Measurements from ENCODE around the gene PHACTR1. TPM values are rescaled to one million over a fixed set of nuclear protein-coding genes. Genes with fewer than 3 reads are reported as not detected.
A peak's percentile ranks its signal among the peaks of the same experiment; 100 is the strongest.

Gene PHACTR1
- total RNA-seq, 2 donors from 2014 or later: 0.05 to 0.29 TPM

DNA sequence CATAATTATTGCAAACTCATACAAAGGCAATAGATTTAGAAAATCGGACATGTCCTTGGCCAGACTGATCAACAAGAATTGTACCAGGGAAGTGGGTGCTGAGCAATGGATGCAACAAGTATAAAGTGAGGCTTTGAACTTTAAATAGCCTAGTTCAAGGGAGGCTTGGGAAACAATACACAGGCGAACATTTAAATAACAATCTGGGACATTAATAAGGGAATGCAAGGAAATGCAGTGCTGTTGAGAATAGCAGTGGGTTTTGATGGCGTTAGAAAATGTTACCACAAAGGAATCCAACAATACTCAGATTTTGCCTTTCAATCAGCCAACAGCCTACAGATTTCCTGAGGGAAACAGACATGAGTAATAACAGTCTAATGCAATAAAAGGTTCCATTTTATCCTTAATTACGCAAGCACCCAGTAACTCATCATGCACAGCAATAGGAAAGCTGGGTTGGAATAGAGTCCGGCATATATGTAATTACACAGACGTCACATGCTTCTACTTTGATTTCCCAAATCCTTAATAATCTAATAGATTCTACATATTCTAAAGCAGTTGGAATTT, 134.6 kb downstream of the PHACTR1 start:
- Mint-ChIP-seq H3K9me3 (no peaks in the 10 kb centered on the region), H3K36me3 (no peaks in the 10 kb centered on the region), H3K27ac (no peak overlapping the region)
- DNase-seq (ENCODE audit: low spot score in 2 of 2) (no peak), ATAC-seq (no peak)

DNA sequence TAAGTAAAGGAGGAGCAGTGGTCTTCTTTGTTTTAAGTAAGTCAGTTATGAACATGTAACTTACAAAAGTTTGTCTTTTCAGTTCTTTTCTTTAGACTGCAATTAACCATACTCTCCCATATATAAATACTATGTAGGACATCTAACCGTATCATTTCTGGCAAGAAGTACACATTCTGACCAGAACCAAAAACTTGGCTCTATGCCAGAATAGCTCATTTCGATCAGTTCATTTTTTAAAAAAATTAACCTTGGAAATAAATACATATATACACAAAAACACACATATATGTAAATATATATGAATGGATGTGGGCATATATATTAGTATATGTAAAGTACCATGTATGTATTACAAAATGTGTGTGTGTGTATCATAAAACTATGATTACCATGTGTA, 145.0 kb downstream of the PHACTR1 start:
- H3K27ac Mint-ChIP-seq: no peak overlapping the region
- H3K9me3 Mint-ChIP-seq: no peaks in the 10 kb centered on the region
- H3K36me3 Mint-ChIP-seq: no peaks in the 10 kb centered on the region
- no peak for DNase-seq (ENCODE audit: low spot score in 2 of 2)
- no peak for ATAC-seq

DNA sequence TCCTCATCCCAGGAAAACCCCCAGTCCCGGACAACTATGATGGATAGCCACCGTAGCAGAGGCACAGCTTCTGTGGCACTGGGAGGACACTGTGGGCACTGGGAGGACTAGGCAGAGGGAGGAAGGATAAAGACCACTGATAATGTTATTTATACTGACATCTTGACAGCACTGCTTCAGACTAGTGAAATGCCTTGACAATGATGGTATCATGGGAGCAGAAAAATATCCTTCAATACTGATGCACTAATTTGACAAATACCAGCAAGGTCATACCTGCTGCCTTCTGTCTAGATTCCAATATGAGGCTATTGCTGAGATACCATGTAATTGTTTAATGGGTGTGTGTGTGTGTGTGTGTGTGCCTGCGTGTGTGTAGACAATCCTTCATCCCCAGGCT, 148.6 kb downstream of the PHACTR1 start:
- DNase-seq (ENCODE audit: low spot score in 2 of 2) (no peak), ATAC-seq (no peak)
- Mint-ChIP-seq H3K27ac (no peak overlapping the region), H3K9me3 (no peaks in the 10 kb centered on the region), H3K36me3 (no peaks in the 10 kb centered on the region)

DNA sequence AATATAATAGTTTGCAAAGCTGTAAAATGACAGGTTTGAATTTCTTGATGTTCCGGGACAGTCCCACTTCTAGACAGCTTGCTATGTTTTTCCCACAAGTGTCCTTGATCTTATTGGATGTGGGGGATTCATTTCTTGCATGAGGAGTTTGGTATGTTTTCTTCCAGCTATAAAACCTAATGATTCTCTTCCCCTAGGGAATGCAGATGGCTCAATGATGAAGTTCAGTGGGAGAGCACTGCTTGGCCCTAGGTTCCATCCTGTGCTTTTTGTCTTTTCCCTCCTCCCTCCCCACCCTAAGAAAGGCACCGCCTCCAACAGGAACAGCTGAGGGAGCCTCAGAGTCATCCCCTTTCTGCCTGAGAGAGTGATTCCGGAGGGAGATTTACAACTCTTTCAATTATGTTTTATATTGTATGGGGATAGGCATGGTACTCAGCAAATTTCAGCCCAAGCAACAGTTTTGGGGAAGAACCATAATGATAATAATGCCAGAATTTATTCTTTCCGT, 149.2 kb downstream of the PHACTR1 start:
- Mint-ChIP-seq H3K36me3 (no peaks in the 10 kb centered on the region), H3K9me3 (no peaks in the 10 kb centered on the region), H3K27ac (no peak overlapping the region)
- DNase-seq (ENCODE audit: low spot score in 2 of 2) (no peak), ATAC-seq (no peak)

DNA sequence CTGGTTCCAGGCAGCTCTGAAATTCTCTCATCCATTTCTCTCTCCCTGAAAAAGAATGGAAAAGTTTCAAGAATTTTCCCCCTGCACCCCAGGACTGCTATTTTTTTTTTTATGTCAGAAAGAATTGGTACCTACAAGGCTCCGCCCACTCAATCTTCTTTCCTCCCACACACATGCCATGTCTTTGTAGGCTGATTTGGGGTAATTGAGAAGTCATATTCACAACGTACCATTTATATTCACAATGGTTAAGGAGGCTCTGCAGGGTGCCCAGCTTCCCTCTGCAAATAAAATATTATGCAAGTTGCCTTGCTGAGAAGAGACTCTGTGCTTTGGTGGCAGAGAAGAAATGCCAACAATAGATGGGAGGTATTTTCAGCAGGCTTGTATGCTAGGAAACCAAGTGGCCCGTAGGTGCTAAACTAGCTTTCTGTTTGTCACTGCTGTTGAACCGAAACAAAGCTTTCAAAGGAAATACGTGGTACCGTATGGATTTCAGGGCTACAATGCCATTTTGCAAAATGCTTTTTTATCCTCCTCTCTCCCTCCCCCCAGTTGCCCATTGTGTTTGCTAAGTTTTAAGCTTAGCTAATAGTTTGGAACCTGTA, 150.0 kb downstream of the PHACTR1 start:
- Mint-ChIP-seq H3K27ac (no peak overlapping the region), H3K36me3 (no peaks in the 10 kb centered on the region), H3K9me3 (no peaks in the 10 kb centered on the region)
- ATAC-seq (no peak), DNase-seq (ENCODE audit: low spot score in 2 of 2) (no peak)

DNA sequence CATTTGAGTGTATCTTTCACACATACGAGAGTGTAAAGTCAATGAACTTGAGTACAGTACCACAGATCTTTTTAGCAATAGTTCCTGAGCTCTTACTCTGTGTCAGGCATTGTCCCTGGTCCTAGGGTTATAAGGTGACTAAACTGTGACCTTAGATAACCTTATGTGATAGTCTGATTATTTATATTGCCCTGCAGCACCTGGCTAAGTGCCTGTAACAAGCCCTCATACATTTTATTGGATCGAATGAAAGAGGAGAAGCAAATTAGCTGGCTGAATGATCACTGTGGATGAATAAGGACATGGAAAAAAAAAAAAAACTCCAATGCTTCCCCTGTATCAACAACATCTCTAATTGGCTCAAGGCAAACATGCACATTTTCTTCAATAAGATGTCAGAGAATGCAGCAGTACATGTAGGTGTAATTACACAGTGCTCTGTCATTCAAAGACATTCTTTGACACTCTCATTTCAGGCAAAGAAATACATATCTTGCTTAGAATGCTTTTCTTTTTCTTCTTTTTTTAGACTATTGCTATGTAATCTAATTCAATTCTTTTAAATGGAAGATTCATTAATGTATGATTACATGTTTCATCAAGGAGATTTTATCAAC, 153.4 kb downstream of the PHACTR1 start:
- H3K27ac Mint-ChIP-seq: no peak overlapping the region
- ATAC-seq: no peak
- no peaks in the 10 kb centered on the region for H3K36me3 Mint-ChIP-seq

DNA sequence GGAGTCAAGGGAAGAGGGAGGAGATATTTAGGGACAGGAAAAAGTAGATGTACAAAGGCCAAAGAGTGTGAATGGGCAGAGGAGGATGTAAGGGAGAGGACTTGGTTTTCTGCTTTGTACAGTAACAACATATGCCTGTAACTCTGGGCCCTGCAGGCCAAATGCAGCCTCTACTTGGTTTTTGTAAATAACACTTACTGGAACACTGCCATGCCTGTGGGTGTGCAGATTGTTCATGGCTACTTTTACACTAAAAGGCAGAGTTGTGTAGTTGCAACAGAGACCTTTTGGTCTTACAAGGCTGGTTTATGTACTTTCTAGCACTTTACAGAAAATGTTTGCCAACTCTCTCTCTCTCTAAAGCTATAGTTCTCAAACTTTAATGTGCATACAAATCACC, 157.1 kb downstream of the PHACTR1 start:
- H3K9me3 Mint-ChIP-seq: no peaks in the 10 kb centered on the region
- ATAC-seq (no peak), DNase-seq (ENCODE audit: low spot score in 2 of 2) (no peak)
- H3K27ac Mint-ChIP-seq: no peak overlapping the region
- H3K36me3 Mint-ChIP-seq: no peaks in the 10 kb centered on the region

More for the DNA sequence above, 153.4 kb downstream of the PHACTR1 start:
- DNase-seq (ENCODE audit: low spot score in 2 of 2): no peak
- no peaks in the 10 kb centered on the region for H3K9me3 Mint-ChIP-seq

DNA sequence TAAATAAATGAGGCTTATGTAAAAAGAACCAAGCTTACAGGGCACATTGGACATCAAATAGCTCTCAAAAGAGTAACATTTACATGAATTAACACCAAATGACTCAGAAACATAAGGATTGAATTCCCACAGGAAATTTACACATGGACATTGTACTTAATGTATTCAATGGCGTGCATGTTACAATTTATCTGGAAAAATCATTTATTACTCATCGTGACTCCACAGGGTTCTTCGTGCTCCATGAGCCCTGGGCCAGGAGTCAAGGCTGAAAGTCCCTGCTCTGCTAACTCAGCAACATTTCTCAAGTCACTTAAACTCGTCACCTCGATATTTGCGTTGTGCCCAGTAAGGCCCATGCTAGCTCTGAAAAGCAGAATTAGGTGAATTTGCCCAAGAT, 158.5 kb downstream of the PHACTR1 start:
- no peak for DNase-seq (ENCODE audit: low spot score in 2 of 2)
- no peak for ATAC-seq
- no peaks in the 10 kb centered on the region for H3K9me3 Mint-ChIP-seq
- H3K36me3 Mint-ChIP-seq: no peaks in the 10 kb centered on the region
- no peak overlapping the region for H3K27ac Mint-ChIP-seq

DNA sequence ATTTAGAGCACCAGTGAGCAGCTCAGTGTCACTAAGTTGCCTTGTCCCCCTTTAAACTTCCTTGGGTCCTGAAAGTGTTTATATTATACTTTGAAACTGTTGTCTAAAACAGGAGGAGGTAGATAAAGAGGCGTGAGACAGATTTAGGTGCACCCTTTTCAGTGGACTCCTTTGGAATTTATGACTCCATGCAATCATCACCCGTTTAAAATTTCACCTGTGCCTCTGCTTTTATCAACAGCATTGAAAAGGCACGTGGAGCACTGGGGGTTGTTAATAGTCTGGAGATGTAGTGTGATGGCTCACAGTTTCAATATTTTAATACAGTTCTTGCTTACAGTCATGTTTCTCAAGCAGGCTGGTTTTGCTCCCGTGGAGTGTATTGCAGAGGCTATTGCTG, 162.2 kb downstream of the PHACTR1 start:
- DNase-seq (ENCODE audit: low spot score in 2 of 2): no peak
- H3K9me3 Mint-ChIP-seq: no peaks in the 10 kb centered on the region
- H3K27ac Mint-ChIP-seq: no peak overlapping the region

DNA sequence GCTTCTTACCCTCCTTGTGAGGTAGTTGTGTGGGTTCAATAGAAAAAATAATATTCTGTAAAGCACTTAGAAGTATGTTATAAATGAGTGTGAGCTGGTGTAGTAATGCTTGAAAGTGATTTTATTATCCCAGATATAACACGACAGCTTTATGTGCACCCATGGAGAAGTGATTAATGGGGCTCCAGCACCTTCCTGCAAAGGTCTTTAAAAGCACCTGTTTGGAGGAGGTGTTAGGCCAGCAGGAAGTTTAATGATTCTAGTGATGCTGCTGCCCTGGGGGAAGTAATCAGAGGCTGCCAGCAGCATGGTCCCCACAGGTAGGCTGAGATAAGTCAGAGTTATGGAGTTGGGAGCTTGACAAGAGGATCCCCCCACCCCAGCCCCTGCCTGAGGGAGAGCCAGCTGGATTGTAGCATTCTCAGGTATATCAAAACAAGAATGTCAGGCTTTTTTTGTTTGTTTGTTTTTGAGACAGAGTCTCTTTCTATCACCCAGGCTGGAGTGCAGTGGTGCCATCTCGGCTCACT, 166.3 kb downstream of the PHACTR1 start:
- no peaks in the 10 kb centered on the region for H3K9me3 Mint-ChIP-seq
- DNase-seq (ENCODE audit: low spot score in 2 of 2) (no peak), ATAC-seq (no peak)
- H3K27ac Mint-ChIP-seq: no peak overlapping the region
- H3K36me3 Mint-ChIP-seq: no peaks in the 10 kb centered on the region

More for the DNA sequence above, 162.2 kb downstream of the PHACTR1 start:
- ATAC-seq: no peak
- no peaks in the 10 kb centered on the region for H3K36me3 Mint-ChIP-seq

DNA sequence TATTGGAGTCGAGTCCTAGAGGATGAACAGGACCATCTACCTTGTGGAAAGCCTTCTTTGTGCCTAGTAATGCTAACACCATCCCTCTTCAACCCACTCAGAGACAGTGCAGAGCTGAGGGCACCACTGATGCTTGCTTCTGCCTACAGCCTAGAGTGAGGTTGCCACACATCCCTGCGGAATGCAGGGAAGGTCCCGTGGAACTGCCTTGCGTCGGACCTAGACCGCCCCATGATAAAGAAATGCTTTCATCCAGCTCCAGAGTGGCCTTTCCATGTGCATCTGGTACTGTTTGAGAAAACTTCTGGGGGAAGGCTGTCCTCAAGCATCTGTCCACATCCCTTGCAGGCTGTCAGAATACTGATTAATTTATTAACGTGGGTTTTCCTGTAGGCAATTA, 168.4 kb downstream of the PHACTR1 start:
- ATAC-seq (no peak), DNase-seq (ENCODE audit: low spot score in 2 of 2) (no peak)
- Mint-ChIP-seq H3K27ac (no peak overlapping the region), H3K36me3 (no peaks in the 10 kb centered on the region), H3K9me3 (no peaks in the 10 kb centered on the region)

DNA sequence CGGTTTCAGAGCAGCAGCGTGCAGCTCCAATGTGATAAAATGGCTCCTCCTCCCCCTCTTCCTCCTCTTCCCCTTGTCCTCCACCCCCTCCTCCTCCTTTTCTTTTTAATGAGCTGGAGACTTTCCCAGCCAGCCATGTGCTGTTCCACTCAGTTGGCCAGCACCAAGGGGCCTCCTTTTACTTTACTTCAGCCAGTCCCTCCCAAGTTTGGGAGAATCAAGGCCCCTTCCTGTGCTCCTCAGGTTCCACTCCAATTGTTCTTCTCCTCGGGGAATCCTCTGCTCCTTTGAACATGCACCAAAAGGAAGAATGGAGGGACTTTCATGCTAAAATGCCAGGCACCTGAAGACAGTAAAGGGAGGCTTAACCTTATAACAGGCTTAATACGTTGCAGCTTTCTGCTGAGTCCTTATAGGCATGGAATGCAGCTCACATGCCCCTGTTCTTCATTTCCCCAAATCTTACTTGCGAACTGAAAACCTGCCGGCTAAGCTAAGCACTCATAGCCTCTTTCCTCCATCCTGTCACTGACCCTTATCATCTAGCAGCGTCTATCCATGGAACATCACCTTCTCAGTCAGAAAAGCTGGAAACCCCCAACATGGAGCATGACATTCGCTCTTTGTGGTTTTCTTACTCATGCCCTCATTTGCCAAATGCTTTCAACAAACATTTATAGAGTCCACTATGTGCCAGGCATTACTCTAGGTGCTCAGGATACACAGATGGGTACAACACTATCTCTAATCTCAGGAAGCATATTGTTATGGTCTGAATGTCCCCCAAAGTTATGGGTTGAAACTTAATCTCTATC, 170.6 kb downstream of the PHACTR1 start:
- Mint-ChIP-seq H3K27ac (no peak overlapping the region), H3K36me3 (peaks cover 0 to 11% of the 10 kb centered on the region in 2 donors), H3K9me3 (peaks cover 6 to 10% of the 10 kb centered on the region in 2 donors)
- DNase-seq (ENCODE audit: low spot score in 2 of 2) (no peak), ATAC-seq (no peak)

DNA sequence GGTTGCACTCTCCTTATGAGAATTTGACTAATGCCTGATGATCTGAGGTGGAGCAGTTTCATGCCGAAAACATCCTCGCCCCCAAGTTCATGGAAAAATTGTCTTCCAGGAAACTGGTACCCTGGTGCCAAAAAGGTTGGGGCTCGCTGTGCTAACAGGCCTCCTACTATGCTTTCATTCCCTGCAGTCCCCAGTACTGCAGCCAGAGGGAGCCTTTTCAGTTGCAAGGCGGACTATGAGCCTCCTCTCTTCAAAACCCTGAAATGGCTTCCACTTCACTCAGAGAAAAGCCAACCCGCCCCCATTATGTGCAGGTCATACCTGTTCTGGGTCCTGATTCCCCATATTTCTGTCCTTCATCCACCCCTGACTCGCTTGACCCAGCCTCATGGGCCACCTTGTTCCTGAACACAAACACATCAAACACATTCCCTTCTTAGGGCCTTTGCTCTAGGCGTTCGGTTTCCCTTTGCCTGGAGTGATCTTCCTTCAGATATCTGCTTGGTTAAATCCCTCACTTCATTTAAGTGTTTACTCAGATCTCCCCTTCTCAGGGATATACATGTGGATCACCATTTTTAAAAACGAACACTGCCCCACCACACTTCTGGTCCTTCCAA, 173.7 kb downstream of the PHACTR1 start:
- Mint-ChIP-seq H3K36me3 (peaks cover 0 to 11% of the 10 kb centered on the region in 2 donors), H3K9me3 (peaks cover 6 to 10% of the 10 kb centered on the region in 2 donors), H3K27ac (no peak overlapping the region)
- no peak for ATAC-seq
- DNase-seq (ENCODE audit: low spot score in 2 of 2): peak in 1 of 2 donors; percentile 26

DNA sequence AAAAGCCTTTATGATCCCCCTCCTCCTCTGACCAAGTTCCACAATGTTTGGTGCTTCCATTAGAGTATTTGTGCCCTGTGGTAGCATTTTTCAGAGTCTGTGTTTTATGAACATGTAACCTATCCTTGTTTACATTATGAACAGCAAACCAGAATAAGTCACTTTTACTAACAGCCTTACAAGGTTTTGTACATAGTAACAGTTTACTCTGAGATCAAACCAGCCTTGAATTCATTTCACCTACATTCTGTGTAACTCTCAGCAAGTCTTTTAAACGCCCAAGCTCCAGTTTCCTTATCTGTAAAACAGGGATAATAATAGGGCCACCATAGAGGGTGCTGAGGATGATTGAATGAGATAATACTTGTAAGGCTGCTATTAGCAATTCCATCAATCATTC, 175.0 kb downstream of the PHACTR1 start:
- Mint-ChIP-seq H3K36me3 (peaks cover 0 to 11% of the 10 kb centered on the region in 2 donors), H3K27ac (no peak overlapping the region), H3K9me3 (peaks cover 6 to 10% of the 10 kb centered on the region in 2 donors)
- ATAC-seq (no peak), DNase-seq (ENCODE audit: low spot score in 2 of 2) (no peak)

DNA sequence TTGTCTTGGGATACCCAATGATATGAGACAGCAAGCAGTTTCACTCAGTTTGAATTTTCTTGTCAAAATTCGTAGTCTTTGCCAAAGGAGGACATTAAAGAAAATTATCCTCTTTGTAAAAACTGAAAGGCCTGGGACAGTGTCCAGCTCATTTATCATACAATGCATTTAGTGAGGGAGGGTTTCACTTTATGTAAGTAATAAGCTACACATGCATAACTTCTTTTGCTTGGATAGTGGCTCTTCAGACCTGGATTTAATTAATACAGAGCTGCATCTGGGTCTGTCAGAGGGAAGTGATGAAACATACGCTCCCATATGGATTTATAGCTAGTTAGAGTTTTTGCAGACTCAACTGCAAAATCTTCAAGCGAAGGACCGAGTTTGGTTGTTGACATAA, 175.6 kb downstream of the PHACTR1 start:
- ATAC-seq: no peak
- no peak overlapping the region for H3K27ac Mint-ChIP-seq

DNA sequence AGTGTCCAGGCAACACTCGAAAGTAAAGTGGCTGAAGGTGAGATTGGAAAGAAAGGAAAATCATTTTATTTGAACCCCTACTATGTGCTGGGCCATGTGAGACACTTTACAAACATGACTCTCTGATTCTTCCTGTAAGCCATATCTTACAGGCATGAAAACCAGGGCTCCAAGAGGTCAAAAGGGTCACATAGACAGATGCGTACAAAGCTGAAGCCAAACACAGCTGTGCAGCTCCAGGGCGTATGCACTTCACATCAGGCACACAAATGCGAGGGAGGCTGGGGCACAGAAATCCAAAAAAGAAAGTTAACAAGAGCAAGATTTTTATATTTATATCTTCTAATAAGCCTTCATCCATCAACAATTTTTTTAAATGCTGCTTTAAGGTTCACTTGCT, 176.5 kb downstream of the PHACTR1 start:
- ATAC-seq (no peak), DNase-seq (ENCODE audit: low spot score in 2 of 2) (no peak)
- peaks cover 0 to 11% of the 10 kb centered on the region in 2 donors for H3K36me3 Mint-ChIP-seq
- H3K27ac Mint-ChIP-seq: no peak overlapping the region
- peaks cover 6 to 10% of the 10 kb centered on the region in 2 donors for H3K9me3 Mint-ChIP-seq

More for the DNA sequence above, 175.6 kb downstream of the PHACTR1 start:
- peaks cover 6 to 10% of the 10 kb centered on the region in 2 donors for H3K9me3 Mint-ChIP-seq
- peaks cover 0 to 11% of the 10 kb centered on the region in 2 donors for H3K36me3 Mint-ChIP-seq
- no peak for DNase-seq (ENCODE audit: low spot score in 2 of 2)

All from activated naive CD4-positive, alpha-beta T cell treated with anti-CD3 and anti-CD28 coated beads, Interleukin-2, amount 50 U/mL, for 72 hours (primary cell).